Right lung (tissue), 5 donors: ENCODE measurements around the gene INPP4A. TPM values are rescaled to one million over a fixed set of nuclear protein-coding genes. Genes with fewer than 3 reads are reported as not detected.

Experiments used
- DNase-seq, 2 donors: peaks; one replicate each; pipeline ENCODE4 v3.0.0-alpha.2; 2013
- polyA plus RNA-seq, 5 donors: library from polyadenylated mRNA; unstranded; fragments of 120-200 nt; gene quantifications; one replicate each; pipeline versions ENCODE4 v1.2.1 to v1.2.3, GENCODE V29; 2013; ENCODE audit warnings: inconsistent platforms in 1 of 5, low replicate concordance in 1 of 5; ENCODE audit not compliant: insufficient read length in 5 of 5, insufficient read depth in 1 of 5

The INPP4A gene
- polyA plus RNA-seq, 5 donors = 12.6 to 24.5 (median 21.5) TPM

DNA sequence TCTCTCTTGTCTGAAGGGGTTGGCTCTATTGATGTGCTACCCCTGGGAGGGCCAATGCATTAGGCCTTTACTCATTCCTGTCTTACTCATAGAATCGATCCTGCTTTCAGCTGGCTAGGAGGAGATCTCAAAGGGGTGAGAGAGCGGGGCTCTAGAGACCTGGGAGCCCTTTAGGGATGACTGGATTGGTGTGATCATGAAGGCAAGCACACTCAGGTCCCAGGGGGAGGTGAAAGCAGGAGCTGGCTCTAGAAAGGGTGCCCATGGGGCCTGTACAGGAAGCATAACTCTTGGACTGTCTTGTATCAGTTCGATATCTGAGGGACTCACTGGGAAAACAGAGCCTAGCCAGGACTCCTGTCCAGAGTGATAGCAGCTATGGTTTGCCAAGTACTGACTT is 47.8 kb downstream of the INPP4A start:
- no peak for DNase-seq

DNA sequence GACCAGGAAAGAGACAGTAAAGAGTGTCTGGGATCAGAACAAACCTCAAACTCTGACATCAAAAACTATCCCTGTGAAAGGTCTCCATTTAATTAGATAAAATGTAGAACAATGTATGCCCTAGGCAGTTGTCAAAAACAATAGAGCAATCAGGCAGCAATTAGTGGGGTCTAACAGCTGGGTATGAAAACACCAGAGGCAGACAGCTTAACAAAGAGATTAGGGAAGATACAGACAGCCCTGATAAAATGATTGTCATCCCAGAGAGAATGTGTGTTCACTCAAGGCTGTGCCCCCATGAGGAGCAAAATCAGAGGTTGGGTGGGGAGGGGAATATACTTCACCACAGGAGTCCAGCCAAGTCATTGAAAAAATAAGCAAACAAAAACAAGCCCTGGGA is 50.0 kb downstream of the INPP4A start:
- no peak for DNase-seq

DNA sequence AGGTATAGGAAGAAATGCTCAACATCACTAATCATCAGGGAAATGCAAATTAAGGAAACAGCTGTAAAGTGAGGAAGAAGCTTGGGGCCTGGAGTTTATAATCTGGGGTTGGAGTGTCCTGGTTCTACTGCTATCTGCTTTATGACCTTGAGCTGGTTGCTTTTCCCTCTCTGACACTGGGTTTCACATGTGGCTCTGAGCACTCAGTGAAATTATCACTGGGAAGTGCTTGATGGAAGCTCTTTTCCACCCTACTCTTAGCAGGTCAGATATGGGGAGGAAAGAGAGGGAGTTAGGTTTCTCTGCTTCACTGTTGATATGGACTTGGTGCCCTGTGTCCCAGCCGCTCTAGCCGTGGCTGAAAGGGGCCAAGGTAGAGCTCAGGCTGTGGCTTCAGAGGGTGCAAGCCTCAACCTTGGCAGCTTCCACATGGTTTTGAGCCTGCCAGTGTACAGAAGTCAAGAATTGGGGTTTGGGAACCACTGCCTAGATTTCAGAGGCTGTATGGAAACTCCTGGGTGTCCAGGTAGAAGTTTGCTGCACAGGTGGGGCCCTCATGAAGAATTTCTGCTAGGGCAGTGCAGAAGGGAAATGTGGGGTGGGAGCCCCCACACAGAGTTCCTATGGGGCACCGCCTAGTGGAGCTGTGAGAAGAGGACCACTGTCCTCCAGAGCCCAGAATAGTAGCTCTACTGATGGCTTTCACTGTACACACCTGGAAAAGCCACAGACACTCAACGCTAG is 52.3 kb downstream of the INPP4A start:
- no peak for DNase-seq

DNA sequence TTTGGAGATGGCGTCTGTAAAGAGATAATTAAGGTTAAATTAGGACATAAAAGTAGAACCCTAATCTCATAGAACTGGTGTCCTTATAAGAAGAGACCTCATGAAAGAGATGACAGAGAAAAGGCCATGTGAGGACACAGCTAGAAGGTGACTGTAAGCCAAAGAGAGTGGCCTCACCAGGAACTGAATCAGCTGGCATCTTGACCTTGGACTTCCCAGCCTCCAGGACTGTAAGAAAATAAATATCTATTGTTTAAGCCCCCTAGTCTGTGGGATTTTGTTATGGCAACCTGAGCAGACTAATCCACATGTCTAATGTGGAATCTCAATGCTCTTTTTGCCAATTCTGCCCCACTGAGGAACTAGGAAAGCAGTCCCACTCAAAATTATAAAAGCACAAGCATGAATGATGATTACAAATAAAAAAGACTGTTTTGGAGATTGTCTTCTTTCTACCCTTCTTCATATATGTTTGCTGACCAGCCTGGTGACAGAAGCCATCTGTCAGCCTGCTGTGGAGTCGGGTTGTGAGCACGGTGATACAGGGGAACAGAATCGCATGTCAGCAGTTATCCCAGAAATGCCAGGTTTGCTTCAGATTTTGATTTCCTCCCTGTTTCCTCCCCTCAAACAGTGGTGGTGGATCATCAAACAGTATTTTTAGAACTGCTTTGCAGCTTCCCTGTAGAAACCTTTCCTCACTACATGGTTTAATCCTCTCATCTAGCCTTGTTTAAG is 54.2 kb downstream of the INPP4A start:
- DNase-seq = no peak

DNA sequence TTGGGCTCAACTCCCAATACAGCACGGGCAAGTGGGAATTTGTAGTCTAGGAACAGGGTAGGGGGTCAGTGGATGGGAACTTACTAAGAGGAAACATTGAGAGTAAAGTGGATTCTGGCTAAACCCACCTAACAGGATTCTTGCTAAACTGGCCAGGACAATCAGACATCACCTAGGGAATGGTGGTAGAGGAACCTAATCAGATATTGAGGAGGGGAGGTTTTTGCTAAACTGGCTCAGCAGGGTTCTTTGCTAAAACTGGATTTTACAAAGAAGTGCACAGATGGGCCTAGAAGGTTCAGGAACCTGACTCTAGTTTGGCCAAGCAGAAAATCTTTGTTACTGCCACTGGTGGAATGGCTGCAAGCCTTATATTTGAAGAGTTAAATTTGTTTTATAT is 55.9 kb downstream of the INPP4A start:
- DNase-seq = no peak

DNA sequence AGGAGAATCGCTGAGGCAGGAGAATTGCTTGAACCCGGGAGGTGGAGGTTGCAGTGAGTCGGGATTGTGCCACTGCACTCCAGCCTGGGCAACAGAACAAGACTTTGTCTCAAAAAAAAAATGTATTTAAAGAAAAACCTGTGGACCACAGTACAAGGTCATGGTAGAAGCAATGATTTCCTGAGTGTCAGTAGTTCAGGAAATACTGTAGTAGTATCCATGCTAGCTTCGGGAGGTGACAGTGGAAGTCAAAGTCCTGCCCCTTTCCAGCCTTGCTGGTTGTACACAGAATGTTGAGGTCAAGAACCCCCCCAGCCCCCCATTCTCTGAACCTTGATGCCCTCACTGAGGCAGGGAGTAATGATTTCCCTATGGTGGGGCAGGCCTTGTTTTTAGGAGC is 56.6 kb downstream of the INPP4A start:
- DNase-seq = no peak

DNA sequence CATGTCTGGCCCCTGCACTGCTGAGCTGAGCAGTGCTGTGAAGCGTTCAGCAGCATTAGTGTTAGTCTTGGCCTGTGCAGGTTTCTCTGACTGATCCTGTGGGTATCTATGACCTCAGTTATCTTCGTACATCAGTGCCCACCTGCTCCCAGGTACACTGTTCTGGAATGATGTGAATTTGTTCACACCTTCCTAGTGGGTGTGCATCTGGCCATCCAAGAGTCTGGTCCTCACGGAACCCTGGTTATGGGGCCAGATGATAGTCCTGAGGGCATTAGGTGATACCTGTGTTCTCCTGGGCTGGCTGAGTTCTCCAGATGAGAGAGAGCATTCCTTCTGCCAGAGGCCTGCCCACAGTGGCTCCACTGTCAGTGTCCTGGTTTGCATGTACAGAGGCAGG is 57.2 kb downstream of the INPP4A start:
- no peak for DNase-seq

DNA sequence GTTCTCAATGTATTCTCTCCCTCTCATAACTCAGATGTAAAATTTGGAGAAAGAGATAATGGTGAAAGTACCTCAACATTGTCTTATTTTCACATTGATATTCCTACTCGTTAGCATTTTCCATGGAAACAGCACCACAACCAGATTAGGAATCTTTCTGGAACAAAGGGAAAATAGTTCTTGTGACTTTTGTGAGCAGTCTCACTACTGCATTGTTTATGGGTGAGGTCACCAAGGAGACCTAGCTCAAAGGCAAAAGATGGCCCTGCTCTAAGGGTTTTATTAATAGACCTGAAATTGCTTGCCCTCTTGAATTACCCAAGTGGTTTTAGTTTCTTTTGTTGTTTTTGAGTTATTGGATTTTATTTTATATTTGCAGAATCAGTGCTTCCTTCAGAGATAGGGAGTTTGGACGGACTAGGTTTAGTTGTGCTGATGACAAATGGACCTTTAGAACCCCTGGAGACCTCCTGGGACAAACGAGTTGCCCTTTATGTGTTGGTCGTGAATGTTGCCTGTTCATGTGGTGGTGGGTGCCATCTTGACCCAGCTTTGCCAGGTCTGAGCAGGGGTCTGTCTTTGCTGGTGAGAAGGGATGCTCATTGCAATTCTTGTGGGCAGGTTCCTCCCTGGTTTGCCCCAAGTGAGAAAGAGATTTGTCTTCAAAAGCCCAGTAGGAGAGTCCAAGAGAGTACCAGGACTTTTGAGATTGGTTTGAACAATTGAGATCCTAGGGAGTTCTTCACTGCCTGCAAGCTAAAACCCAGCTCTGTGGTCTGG is 58.1 kb downstream of the INPP4A start:
- DNase-seq = no peak

DNA sequence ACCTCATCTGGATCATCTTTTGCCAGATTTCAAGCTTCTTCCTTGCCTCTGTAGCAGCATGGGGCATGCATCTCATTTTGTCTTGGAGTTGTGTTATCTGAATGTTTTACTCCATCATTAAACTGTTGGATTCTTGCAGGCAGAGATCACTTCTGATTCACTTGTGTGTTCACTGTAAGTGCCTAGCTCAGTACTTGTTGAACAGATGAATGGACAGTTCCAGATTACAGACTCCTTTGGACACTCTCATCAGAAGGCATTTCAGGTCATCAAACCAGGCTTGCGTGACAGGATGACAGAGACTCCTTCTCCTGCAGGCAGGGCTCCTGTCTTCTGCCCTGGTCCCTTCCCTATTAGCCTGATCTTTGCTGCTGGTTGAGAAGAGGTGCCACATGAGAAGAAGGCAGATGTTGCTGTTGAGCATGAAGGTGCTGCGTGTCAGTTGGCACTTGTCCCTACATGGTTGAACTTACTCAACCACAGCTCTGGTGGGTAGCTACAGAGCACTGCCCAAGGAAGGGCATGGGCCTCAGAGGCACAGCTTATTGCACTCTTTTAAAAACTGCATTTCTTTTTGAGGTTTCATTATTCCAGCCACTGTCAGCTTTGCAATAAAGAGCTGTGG is 58.9 kb downstream of the INPP4A start:
- DNase-seq = no peak

DNA sequence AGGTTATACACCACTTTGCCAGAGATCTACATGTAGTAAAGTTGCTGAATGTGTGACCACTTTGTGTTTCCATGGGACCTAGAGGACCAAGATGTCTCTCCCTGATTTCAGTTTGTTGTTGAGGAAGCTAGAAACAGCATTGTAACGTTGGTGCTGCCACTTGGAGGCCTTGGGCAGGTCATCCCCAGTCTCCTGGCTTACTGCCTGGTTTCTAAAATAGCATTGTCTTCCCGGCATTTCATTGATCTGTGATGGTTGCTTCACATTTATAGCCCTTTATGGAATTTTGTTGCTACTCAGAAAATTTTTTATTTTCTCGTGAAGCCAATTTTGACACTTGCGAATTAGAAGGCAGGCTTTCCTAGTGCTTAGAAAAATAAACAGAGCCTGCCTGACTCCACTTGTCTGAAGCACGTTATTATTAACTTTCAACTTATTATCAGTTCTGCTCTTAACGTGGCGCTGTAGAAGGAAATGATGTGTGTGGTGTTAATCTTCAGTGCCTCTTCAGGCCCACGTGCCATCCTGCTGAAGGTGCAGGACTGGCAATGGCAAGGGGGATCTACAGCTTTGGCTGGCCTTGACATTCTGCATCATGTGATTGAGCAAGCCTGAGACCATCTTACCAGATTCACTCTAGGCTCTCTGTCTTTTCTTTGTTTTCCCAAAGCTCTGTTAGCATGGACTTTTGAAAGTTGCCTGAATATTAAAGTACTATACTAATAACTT is 59.9 kb downstream of the INPP4A start:
- no peak for DNase-seq

DNA sequence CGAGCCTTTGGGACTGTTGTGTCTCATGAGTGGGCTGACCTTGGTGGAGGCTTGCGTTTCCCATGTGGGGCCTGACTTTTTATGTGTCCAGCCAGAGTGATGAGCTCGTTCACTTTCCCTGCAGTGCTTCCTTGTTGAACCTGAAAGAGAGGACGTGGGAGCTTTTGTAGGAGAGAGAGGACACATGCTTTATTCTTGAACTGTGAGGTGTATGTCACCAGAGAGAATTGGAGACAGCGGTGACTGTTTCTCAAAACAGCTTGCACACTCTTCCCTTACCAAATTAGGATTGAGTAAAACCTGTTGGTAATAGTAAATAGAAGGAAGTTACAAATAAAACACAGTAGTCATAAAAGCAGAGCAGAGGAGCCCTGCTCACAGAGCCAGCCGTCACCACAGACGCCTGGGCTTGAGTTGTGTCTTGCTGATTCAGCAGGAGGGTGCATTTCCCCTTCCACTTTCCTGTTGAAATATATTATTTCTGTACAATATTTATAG is 60.7 kb downstream of the INPP4A start:
- no peak for DNase-seq

DNA sequence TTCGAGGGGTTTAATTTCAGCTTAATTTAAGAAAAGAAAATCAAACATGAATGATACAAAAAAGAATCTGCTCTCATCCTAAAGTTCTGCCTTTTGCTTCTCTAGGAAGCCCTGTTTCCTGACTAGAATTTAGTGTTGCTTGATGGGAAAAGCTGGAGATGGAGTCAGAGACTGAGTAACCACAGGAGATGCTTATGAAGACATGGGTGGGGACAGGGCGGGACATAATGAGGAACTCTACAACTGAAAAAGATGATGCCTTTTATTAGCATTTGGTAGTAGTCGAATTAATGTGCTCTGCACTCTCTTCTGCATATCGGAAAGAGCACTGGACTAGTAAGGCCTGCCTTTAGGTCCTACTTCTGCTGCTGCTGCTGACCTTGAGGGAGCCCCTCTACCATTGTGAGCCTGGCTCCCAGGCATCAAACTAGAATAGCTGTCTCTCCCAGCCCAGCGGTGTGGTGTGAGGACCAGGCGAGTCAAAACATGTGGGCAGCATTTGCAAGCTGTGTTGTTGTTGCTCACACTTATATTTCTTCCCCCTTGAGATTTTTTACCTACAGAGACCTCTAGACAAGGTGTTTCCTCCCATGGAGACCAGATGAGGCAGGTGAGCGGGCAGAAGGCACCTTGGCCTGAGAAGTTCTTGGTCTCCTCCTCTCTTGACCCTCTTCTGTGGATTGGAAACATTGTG is 61.5 kb downstream of the INPP4A start:
- DNase-seq = no peak

DNA sequence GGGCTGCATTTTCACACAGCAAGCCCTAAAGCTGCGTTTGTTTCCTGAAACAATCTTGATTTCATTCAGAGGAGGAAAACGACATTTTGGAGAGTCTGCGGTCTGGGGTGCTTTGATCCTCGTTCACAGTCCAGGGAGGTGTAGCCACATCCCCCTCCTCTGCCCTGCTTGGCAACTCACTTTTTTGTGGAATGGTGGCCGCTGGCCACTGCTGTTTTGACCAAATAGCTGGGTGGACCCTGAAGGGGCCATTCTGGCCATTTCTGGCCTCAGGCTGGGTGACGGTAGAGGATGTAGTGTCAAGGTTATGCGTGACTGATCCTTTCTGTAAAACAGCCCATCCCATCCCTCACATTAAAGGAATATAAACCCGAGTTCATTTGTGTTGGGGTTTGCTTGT is 62.2 kb downstream of the INPP4A start:
- DNase-seq = no peak

DNA sequence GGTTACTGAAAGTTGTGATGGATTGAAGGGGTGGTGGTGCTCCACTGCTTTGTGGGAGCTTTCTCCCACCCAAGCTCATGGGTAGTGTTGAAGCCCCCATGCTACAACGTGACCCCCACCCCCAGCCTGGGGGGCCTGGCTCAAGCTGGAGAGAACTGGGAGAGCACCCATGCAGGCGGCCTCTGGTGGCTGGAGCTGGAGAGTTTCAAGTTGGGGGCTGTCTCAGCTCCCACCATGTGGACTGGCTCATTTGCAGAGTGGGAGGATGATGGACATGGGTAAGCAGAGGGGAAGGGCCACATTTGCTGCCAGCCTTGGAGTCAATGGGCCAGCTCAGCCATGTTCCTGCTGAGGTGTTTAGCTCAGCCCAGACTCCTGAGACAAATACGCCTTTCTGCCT is 62.8 kb downstream of the INPP4A start:
- no peak for DNase-seq

DNA sequence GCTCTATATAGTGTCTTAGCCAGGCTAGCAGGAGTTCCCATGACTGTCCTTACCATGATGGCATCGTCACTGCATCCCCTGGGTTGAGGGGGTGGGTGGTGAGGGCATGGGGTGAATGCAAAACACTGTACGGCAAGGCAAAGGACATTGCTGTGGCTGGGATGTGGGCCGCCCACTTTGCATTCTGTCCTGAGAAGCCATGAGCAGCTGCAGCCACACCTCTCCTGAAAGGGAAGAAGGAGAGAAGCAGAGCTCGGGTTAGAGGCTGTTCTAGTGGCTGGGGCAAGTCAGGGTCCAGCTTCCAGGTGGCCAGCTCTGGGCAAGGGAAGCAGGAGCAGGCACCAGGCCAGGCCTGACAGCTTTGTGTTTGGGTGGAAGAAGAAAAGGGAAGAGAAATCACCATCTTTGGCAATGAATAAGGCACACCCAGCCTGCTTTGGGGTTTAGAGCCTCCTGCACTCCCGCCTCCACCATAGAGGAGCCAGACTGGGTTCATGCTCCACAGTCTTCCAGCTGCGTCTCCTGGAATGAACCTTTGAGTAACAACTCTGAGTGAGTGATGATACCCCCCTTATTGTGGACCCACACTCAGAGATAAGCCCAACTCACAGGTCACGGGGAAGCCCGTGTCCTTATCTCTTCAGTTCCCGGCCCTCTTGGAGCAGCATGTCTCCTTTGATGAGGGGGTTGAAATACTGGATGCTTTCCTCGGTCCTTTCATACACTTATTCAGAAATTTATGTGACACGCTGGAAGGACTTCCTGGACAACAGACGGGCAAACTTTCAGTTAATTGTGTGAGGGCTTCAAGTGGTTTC is 63.4 kb downstream of the INPP4A start:
- no peak for DNase-seq

DNA sequence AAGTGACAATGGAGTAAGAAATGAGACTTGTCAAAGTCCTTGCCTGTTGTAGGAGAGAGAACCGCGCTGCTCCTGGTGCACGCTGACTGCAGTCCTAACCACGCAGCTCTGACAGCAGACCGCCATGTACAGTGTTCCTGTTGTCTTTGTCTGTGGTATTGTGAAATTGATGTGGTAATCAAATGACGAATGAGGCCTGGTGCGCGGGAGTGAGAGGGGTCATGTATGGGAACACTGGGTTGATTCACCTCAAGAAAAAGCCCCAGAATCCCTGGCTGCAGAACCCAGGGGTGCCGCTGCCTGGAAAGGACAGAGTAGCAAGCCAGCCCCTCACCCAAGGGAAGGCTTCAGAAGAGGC is 64.0 kb downstream of the INPP4A start:
- peak; percentile 34 to 36 for DNase-seq

DNA sequence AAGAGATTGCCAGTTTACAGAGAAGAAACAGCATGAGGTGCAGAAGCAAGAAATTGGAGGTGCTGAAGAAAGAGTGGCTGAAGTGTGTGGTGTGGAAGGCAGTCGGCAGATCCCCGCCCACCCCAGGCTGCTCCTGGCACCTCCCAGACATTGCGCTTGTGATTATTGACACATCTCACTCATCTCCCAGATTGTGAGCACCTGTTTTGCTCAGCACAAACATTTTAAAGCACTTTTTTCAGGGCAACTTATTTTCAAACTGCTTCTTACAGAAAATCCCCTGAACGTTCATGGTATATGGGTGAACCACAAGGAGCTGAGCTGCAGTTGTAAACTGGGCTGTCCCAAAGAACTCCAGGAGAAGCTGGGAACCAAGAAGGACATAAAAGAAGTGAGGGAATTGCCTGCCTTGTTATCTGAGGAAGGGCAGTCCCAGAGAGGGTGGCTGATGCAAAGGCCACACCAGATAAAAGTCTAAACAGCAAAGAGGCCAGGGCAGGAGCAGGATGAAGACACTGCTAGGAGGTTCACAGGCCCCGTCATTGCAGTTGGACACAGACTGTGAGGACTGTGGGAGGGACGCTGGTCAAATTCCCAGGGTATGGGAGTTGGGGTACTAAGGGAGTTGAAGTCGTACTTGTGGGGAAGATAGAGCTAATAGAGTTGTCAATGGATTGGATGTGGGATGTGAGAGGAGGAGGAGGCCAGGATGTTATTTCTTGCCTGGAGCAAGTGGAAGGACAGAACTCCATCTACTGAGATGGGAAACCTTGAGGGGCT is 65.1 kb downstream of the INPP4A start:
- DNase-seq = no peak

DNA sequence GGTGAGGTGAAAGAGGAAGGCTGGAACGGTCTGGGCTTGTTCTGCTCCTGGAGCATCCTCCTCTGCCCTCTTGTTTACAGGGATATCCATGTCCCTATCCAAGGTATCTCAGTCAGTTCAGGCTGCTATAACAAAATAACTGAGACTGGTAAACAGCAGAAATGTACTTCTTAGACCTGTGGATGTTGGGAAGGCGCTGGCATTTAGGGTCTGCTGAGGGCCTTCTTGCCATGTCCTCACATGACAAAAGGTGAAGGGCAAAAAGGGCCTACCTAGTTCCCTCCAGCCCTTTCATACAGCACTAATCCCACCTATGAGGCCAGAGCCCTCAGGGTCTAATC is 65.6 kb downstream of the INPP4A start:
- DNase-seq = no peak

DNA sequence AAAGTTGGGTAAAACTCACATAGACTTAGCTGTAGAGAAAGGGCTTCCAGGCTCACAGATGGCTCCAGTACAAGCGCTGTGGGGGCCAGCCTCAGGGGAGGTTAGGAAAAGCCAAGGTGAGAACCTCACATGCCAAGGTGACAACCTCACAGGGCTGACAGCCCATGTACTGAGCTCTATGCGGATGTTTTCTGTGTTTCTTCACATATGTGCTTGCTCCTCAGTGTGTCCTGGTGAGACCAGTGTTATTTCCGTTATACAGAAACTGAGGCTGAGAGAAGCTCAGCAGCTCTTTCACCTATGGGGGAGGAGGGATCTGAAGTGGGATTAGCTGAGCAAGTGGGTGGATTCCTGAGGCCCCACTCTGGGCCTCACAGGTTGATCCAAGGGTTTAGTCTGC is 67.3 kb downstream of the INPP4A start:
- DNase-seq = no peak
